Measurements from ENCODE around the gene FBXL15. TPM values are rescaled to one million over a fixed set of nuclear protein-coding genes. Genes with fewer than 3 reads are reported as not detected.
A peak's percentile ranks its signal among the peaks of the same experiment; 100 is the strongest.

The FBXL15 gene
- total RNA-seq, 1 donor from 2014 or later = 20.2 TPM

DNA sequence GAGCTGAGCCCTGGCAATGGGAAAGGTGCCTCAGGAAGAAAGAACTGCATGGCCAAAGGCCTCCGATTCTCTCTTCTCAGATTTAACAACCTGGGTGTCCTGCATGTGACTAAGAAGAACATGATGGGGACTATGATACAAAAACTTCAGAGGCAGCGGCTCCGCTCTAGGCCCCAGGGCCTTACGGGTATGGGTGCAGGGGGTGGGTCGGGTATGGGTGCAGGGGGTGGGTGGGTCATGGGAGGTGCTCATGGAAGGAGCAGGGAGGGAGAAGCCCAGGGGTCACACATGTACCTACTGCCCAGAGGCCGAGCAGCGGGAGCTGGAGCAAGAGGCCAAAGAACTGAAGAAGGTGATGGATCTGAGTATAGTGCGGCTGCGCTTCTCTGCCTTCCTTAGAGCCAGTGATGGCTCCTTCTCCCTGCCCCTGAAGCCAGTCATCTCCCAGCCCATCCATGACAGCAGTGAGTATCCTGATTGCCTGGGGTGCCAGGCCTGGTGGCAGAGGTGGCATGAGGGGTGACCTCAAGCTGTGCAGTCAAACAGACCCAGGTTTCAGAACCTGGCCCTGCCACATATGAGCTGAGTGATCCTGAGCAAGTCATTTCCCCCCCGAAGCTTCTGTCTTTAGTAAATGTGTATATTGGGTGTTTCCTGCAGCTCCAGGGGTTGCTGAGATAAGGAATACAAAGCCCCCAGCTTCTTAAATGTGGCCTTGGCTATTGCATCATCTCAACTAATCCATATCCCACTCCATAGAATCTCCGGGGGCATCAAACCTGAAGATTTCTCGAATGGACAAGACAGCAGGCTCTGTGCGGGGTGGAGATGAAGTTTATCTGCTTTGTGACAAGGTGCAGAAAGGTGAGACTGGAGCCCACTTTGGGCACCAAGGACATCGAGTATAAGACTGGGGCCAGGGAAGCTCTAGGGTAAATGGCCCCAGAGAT lies 23.1 kb upstream of the FBXL15 start:
- DNase-seq (ENCODE audit: low spot score) = no peak

GRCh38 chr10:102398172-102399020 lies 22.2 kb upstream of the FBXL15 start:
- no peak for DNase-seq (ENCODE audit: low spot score)

GRCh38 chr10:102399217-102400021 lies 21.2 kb upstream of the FBXL15 start:
- DNase-seq (ENCODE audit: low spot score) = peak; percentile 91

DNA sequence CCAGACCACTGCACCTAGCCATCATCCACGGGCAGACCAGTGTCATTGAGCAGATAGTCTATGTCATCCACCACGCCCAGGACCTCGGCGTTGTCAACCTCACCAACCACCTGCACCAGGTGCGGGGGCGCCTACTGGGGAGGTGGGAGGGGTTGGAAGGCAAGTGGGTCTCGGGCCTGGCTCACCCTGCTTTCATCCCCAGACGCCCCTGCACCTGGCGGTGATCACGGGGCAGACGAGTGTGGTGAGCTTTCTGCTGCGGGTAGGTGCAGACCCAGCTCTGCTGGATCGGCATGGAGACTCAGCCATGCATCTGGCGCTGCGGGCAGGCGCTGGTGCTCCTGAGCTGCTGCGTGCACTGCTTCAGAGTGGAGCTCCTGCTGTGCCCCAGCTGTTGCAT lies 20.6 kb upstream of the FBXL15 start:
- DNase-seq (ENCODE audit: low spot score) = no peak

DNA sequence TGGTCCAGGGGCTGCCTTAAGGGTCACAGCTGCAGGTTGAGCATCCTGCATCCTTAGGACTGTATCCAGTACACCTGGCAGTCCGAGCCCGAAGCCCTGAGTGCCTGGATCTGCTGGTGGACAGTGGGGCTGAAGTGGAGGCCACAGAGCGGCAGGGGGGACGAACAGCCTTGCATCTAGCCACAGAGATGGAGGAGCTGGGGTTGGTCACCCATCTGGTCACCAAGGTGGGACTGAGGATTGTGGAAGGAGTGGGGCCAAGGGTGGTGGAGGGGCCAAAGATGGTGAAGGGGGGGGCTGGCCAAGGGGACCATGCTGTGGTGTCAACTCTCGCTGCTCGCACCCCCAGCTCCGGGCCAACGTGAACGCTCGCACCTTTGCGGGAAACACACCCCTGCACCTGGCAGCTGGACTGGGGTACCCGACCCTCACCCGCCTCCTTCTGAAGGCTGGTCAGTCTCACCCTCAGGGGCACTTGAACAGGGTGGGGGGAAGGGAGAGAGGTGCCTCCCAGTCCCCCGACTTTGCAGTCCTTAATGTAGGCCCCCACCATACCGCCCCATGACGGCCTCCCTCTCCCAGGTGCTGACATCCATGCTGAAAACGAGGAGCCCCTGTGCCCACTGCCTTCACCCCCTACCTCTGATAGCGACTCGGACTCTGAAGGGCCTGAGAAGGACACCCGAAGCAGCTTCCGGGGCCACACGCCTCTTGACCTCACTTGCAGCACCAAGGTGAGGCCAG lies 19.9 kb upstream of the FBXL15 start:
- no peak for DNase-seq (ENCODE audit: low spot score)

- no peak for DNase-seq (ENCODE audit: low spot score)
These were observed 19.3 kb upstream of the FBXL15 start for GRCh38 chr10:102401342-102401654.

DNA sequence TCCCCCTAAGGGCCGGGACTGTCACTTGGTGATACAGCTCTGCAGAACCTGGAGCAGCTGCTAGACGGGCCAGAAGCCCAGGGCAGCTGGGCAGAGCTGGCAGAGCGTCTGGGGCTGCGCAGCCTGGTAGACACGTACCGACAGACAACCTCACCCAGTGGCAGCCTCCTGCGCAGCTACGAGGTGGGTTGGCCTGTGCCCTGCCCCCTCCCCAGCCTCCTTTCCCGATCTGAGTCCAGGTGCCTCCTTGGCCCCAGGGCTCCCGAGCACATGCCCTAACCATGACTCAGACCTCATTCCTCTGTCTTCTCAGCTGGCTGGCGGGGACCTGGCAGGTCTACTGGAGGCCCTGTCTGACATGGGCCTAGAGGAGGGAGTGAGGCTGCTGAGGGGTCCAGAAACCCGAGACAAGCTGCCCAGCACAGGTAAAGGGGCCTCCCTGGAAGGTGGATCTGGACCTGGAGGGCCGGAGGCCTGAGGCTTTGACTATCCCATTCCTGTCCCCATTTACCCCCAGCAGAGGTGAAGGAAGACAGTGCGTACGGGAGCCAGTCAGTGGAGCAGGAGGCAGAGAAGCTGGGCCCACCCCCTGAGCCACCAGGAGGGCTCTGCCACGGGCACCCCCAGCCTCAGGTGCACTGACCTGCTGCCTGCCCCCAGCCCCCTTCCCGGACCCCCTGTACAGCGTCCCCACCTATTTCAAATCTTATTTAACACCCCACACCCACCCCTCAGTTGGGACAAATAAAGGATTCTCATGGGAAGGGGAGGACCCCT lies 18.7 kb upstream of the FBXL15 start:
- DNase-seq (ENCODE audit: low spot score) = peak; percentile 61

- no peak for DNase-seq (ENCODE audit: low spot score)
These were observed 18.1 kb upstream of the FBXL15 start for GRCh38 chr10:102402512-102402896.

- no peak for DNase-seq (ENCODE audit: low spot score)
These were observed 17.5 kb upstream of the FBXL15 start for GRCh38 chr10:102403115-102403514.

DNA sequence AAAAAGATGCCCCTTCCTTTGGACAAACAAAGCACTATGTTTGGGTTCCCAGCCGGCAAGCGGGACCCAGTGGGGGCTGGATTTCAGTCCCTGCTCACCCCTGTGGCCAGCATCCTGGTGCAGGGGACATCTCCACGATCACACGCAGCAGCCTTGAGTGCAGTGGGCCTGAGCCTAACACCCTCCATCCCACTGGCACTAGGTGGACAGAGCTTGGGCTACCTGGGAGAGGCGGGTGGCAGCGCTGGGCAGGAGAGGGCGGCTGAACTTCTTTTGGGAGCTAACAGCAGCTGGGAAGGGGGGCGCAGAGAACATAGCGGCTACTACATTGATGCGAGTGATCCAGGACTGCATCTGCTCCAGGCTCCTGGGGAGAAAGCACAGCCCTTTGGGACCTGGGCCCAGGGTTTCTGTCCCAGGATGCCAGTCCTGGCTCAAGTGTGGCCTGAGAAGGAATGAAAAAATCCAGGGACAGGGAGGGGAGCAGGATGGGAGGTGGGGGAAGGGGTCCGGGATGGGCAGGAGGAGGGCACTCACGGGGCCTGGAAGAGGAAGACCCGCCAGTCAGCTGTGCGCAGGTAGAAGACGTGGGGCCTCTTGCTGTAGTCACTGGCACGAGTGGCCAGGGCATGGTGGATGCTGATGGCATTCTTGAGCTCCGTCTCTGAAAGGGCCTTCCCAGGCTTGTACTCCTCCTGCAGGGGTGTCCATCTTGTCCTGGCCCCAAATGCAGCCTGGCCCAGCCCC lies 16.1 kb upstream of the FBXL15 start:
- DNase-seq (ENCODE audit: low spot score) = no peak

GRCh38 chr10:102405108-102405571 lies 15.5 kb upstream of the FBXL15 start:
- no peak for DNase-seq (ENCODE audit: low spot score)

DNA sequence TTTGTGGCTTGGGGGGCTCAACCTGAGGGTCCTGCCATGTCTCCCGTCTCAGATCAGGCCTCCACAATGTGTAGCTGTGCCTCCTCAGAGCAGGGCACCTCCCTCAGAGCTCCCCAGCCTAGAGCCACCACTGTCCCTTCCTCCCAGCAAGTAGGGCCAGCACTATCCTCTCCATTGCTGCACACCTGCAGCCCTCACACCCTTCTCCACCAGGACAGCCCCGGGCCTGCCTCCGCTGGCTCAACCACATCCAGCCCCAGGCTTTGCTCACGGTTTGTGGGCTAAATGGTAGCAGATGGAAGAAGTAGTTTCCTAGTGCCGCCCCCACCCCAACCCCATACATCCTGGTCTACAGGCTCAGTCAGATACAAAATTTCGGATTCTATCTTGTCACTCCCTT lies 15.0 kb upstream of the FBXL15 start:
- DNase-seq (ENCODE audit: low spot score) = no peak

- DNase-seq (ENCODE audit: low spot score) = no peak
These were observed 13.8 kb upstream of the FBXL15 start for GRCh38 chr10:102406815-102407214.

GRCh38 chr10:102407425-102408130 lies 13.1 kb upstream of the FBXL15 start:
- DNase-seq (ENCODE audit: low spot score) = no peak

DNA sequence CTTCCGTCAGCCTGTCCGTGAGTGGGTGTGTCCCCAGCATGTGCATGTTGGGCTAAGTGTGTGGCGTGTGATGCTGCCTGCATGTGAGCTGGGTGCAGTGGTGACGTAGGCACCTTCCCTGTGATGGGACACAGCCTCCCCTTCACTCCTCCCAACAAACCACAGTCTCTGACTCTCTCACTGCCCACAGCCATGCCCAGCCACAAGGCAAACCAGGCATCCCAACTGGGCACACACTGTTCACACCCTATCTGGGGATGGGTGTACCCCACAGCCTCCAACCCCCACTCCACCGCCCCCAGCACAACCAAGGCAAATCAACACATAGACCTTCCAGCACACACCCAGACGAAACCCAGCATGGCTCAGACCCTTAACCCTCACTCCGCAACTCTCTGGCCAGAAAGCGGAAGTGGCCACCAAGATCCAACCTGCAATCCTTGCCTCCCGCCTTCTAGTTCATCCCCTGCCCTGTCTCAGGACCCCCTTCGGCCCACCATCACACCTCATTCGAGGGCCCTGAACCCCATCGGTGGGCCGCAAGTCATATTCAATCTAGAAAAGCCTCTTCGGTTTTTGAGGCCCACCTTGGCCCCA lies 12.4 kb upstream of the FBXL15 start:
- DNase-seq (ENCODE audit: low spot score) = no peak

GRCh38 chr10:102408728-102409603 lies 11.7 kb upstream of the FBXL15 start:
- peak; percentile 89 for DNase-seq (ENCODE audit: low spot score)

Measured in umbilical cord (tissue), 2 donors.